Superior temporal gyrus (tissue), 1 donor: ENCODE measurements around the gene MAP3K14.

Experiments
- DNase-seq: peaks from one replicate; pipeline ENCODE4 v3.0.0-alpha.2; 2016; ENCODE audit errors: extremely low spot score

Gene MAP3K14

DNA sequence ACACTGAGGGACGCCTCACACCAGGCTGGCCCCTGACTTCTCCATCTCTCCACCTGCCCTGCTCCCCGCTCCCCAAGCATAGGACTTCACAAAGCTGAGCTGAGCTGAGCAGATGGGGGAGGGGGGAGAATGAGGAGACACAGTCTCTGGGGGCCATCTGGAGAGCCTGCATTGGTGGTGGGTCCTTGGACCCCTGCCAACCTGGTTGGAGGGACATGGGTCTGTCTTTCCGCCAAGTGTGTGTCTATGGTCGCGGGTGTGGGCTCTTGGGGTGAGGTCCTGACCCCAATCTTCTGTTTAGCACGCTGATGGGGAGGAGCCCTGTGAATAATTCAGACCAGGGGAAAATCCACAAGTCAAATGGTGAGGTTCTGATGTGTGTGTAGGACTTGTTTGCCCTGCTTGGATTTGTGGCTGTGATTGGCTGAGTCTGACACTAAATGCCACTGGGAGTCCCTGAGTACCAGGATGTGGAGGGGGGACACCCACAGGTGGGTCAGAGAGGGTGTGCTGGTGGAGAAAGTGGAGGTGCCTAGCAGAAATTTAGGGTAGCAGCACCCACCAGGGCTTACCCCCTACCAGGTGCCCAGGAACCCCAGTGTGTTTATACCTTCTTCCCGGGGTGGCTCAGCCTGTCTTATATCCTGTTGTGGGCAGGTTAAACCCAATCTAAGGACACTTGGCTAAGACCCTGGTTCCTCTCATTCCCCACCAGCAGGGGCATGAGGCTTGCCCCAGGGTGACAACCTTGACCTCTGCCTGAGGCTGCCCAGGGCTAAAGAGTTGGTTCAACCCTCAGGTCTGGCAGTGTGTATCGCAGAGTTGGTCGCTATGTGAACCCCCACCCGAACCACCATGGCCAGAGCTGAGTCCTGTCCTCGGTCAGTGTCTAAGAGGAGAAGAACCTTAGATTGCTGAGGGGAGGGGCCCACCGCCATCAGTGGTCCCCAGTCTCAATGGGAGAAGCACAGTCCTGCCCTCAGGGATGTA is 93.0 kb downstream of the MAP3K14 start:
- DNase-seq = no peak

DNA sequence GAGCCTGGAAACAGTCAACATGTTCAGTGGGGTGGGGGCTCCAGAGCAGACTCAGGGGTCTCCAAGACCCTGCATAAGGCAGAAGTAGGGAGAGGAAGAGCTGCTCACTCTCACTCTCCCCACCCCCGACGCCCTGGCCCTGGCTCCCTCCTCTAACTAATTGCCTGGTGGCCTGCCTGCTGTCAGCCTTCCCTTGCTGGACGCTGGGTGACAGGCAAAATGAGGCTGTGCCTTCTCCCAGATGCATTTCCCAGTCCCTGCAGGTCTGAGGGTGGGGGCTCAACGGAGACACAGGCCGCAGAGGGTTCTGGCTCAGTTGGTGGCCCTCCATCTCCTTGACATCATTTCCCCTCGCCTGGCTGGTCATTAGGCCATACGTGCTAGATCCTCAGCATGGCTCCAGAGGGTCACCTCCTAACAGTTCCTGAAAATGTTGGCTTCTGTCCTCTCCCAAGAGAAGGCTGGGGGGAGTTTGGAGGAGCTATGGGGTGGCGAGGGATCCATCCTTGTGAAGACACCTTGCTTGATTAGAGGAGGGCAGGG is 93.8 kb downstream of the MAP3K14 start:
- DNase-seq = no peak

DNA sequence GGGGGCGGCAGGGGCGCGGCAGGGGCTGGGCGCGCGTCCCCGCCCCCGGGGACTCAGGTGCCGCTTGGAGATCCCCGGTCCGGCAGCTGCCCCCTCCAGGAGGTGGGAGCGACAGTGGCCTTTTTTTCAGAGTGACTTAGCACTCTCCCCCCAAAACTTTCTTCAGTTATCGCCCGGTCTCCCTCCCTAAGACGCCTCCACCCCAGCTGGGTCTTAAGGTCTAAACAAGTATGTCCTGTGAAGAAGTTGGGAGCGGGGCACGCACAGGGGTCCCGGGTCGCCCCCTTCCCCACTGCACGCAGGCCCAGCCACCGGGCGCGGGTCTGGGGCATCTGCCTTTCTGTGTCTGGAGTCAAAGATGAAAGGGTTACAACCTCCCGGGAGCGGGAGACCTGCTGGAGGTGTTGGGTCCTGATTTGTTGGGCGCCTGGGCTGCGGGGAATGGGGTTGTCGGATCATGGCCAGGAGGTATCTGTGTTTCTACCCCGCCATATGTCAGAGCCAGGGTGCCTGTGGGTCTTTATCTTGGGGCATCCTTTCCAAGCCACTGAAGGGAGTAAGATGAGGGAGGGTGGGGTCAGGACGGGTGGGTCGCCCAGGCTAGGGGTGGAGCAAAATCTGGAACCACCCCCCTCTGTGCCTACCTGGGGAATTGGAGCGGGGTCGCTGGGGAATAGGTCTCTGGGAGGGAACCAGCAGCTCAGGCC is 94.4 kb downstream of the MAP3K14 start:
- DNase-seq = no peak

- no peak for DNase-seq
Measured at GRCh38 chr17:45222014-45222288, 94.9 kb downstream of the MAP3K14 start.

DNA sequence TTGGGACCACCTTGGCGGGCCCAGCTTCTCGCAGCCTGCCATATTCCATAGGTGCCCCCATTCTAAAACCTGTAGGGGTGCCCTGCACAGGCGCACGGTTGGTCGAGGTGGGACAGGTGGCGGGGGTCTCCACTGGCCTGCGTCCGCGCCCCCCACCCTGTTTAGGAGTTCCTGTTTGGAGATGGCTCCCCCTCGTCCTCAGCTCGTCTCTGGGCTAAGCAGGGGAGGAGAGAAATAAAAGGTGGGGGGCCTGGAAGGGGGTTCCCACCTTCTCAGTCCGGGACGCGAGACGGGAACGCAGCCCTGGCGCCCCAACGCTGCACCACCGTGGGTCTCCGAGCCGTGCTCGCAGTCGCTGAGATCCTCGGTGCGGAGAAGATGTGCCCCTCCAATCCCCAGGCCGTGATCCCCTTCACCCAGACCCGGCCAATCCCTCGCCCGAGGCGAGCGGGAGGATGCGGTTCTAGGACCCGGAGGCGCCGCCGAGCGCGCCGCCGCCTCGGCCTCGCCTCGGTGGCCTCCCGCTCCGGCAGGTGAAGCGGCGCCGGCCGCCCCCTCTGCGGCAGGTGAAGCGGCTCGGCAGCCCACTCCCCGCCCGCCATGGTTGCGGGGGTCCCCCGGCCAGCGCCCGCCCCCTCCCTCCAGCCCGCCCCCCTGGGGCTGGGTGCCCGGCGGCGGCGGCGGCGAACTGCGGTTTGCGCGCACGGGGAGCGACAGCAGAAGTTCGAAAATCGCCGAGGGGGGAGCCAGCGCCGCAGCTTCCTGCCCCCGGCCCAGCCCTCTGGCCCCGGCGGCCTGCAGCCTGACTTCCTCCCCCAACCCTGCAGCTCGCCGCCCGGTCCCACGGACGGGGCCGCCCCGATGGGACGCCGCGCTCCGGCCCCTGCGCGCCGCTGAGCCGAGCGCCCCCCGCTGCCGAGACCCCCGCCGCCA is 95.5 kb downstream of the MAP3K14 start, which contains the start of gene FMNL1:
FMNL1 (plus strand) TSS at position 805 of the 933 bp plus-strand sequence. CDS start 240 bp downstream, outside the sequence.
- DNase-seq = no peak

DNA sequence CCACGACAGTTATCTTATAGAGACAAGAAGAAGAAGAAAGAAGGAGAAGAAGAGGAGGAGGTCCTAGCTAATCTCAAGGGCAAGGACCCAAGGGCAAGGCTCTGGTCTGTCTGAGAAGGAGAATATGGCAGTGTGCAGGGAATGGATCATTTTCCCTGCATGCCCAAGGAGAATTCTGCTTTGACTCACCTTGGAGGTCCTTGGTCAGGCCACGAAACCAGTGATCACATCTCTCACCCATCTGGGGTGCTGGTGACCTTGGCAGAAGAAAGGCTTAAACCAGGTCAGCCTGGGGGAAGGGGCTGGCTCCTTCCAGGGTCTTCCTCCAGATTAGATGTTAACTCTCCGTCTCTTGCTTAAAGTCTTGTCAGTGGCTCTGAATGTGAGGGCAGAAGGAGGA is 96.7 kb downstream of the MAP3K14 start:
- no peak for DNase-seq

- peak; percentile 96 for DNase-seq
Measured at GRCh38 chr17:45218895-45219661, 97.7 kb downstream of the MAP3K14 start.
